RWPE1 (cell line): ENCODE data around the gene FSHR.

Source experiments
- CTCF ChIA-PET: fragments of 350-600 bp; sonication (Branson Sonifier 250); formaldehyde crosslinking; extraction: SDS; loops from one replicate; lab custom pipeline; 2021; lab: Yijun Ruan, JAX
- POLR2A ChIA-PET: fragments of 400-600 bp; formaldehyde crosslinking; extraction: SDS; loops from one replicate; lab custom pipeline; 2020; ENCODE audit warnings: antibody characterized with exemption; ENCODE audit not compliant: low non-redundant PET; lab: Yijun Ruan, JAX
- DNase-seq: peaks from one replicate; pipeline ENCODE4 v3.0.0; 2012; ENCODE audit warnings: low spot score
- H3K27ac ChIP-seq: fragments of 450-650 bp; 2 replicates; pipeline ENCODE4 v1.5.1; 2017
- TF ChIP-seq, protein P1 (sequence below): fragments of 450-650 bp; conservative IDR thresholded peaks from 2 replicates; pipeline ENCODE4 v1.5.1; 2017; ENCODE audit warnings: low read depth, mild to moderate bottlenecking

FSHR gene

DNA sequence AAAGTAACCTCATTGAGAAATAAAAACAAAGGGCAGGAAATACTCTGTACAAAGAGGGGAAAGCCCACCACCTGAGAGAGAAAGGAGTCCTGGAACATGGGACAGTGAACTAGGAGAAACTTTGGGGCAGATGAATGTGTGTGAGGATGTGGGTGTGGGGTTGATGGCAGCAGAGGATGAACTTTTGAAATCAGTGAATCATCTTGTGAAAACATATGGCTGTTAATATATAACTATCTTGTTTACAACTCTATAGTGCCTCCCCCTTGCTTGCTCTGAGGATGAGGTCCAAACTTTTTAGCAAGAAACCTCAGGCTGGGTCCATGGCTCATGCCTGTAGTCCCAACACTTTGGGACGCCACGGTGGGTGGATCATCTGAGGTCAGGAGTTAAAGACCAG is 227.0 kb downstream of the FSHR start:
- ChIA-PET POLR2A (no interaction called here), CTCF (no interaction called here)
- no peak overlapping the region for H3K27ac ChIP-seq
- DNase-seq: no peak
- TF ChIP-seq, protein P1, sequence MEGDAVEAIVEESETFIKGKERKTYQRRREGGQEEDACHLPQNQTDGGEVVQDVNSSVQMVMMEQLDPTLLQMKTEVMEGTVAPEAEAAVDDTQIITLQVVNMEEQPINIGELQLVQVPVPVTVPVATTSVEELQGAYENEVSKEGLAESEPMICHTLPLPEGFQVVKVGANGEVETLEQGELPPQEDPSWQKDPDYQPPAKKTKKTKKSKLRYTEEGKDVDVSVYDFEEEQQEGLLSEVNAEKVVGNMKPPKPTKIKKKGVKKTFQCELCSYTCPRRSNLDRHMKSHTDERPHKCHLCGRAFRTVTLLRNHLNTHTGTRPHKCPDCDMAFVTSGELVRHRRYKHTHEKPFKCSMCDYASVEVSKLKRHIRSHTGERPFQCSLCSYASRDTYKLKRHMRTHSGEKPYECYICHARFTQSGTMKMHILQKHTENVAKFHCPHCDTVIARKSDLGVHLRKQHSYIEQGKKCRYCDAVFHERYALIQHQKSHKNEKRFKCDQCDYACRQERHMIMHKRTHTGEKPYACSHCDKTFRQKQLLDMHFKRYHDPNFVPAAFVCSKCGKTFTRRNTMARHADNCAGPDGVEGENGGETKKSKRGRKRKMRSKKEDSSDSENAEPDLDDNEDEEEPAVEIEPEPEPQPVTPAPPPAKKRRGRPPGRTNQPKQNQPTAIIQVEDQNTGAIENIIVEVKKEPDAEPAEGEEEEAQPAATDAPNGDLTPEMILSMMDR: no peak

DNA sequence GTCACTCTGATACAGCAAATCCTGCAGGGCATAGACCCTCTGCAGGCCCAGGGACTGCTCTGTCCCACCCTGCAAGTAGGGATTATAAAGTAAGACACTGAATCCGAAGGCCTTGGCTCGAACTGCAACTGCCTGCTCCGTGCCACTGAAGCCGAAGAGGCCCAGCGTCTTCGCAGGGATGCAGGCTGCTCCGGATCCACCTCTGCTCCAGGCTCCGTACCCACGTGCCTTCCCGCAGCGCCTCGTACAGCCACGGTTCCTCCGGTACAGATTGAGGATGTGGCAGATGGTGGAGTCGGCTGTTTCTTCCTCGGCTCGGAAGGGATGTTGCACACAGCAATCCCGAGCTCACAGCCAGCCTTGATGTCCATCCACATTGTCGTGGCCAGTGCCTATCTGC is 238.4 kb downstream of the FSHR start:
- no peak for DNase-seq
- CTCF ChIA-PET: no interaction called here
- no peak overlapping the region for H3K27ac ChIP-seq
- POLR2A ChIA-PET: no interaction called here
- TF ChIP-seq, protein P1: no peak

DNA sequence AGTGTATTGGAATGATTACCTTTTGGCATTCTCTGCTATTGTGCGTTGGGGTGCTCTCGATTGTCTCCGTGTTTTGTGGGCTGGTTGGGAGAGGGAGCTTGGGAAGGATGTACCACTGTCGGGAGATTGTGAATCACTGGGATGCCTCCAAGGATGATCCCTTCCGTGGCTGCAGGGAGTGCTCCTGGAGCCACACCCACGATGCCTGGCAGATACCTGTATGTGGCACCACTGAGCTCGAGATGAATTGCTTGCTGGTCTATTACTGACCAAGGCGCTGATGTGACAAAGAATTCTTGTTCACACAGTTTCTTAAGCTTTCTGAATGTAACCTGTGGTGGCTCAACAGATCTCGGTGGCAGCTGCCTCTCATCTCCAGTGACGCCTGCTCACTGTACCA is 239.1 kb downstream of the FSHR start:
- ChIA-PET POLR2A (no interaction called here), CTCF (no interaction called here)
- no peak overlapping the region for H3K27ac ChIP-seq
- TF ChIP-seq, protein P1: no peak
- no peak for DNase-seq

DNA sequence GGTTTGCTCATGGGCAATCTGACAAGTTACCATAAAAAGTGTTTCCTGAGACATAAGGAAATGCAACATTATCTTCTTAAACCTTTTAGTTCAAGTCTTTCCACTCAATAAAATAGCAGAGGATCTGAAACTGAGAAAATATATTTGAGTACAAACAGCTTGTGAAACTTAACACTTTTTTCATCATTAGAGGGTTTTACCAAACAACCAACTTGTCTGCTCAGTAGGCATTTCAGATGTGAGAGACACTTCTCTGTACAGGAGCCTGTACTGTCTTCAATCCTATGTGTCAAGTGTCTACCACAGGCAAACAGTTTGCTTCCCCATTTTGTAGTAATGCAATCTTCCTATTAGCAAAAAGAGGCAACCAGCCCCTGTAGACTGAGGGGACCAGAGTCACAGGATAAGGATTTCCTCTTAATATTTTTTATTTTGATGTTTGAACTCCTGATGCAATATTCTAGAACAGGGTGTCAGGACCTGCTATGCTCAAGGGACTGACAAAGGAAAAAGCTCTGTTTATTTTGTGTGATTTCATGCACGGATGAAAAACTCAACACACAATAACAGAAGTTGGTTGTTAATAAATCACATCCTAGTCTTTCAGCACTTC is 239.7 kb downstream of the FSHR start:
- ChIA-PET POLR2A (no interaction called here), CTCF (no interaction called here)
- no peak for DNase-seq
- TF ChIP-seq, protein P1: no peak
- no peak overlapping the region for H3K27ac ChIP-seq
